ENCODE measurements around the gene LETM1. TPM values are rescaled to one million over a fixed set of nuclear protein-coding genes. Genes with fewer than 3 reads are reported as not detected.

Gene LETM1
- total RNA-seq, 1 experiment from 2014 or later, result 67.3 TPM

DNA sequence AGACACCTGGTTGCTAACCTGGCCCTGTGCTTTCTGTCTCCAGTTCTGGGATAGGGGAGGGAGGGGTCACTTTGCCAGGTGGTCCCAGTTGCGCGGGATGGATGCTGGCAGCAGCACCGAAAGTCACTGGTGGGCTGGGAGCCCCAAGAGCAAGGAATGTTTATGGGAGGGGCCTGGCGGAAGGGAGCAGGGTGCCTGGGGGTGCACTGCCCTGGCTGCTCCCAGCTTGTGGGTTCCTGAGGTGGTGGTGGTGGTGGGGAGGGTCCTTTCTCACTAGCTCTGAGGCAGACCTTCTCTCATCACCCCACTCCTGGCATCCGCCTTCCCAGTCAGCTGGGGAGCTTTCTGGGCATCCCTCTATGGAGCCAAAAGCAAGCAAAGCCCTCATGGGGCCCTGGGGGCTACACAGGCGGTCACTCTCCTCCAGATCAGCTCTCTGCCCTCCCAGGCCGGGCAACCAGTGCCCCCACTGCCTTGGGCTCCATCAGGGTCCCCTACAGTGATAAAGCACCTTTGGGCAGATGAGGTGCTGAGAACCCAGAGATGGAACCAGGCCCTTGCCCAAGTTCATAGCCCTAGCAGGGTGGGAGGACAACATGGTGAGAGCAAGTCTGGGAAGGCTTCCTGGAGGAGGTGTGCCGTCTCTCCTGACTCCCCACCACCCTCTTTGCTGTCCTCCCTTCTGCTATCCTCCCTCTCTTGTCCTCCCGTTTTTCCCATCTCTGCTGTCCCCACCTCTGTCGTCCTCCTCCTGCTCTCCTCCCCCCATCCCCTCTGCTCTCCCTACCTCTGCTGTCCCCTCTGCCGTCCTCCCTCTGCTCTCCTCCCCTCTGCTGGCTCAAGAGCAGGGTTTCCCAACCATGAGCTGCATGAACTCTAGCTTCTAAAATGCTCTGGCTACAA lies 46.9 kb downstream of the LETM1 start:
- ChIA-PET POLR2A (no interaction called here), CTCF (interaction anchor here (0.9 to 5.3 kb wide), 4 partner anchors 53 to 64 kb away, joined by 3 to 43 read pairs (median 8); no protein-coding TSS in a partner anchor), RAD21 (ENCODE audit: low non-redundant PET in 1 of 2, low total read pairs in 2 of 2, uncharacterized antibody in 2 of 2, unreplicated experiment in 2 of 2) (interaction anchor here (0.5 to 2.1 kb wide), 4 partner anchors 9 to 61 kb away, joined by 5 to 8 read pairs (median 6); no protein-coding TSS in a partner anchor)
- H3K4me3 ChIP-seq (replicated peaks in 1 of 2; ENCODE audit: low read depth in 1 of 2, low read length in 2 of 2), result no peak overlapping the region
- H3K4me2 ChIP-seq (ENCODE audit: low read length), result no peak overlapping the region
- DNase-seq (ENCODE audit: low read depth, low spot score), result no peak
- peak overlapping the region; percentile 14; the same call in 1 of the 2 replicates for H3K27ac ChIP-seq (ENCODE audit: low read depth, low read length)
- no peaks in the 10 kb centered on the region for H3K9me3 ChIP-seq (ENCODE audit: control insufficient read depth in 1 of 2, insufficient read depth in 1 of 2, low read depth in 1 of 2, low read length in 2 of 2)
- no peaks in the 10 kb centered on the region for H3K27me3 ChIP-seq (ENCODE audit: insufficient read depth, low read length)
- intact Hi-C loops (cut with micrococcal nuclease), result no loop called here
- H2AFZ ChIP-seq (ENCODE audit: low read depth, low read length, poor library complexity, severe bottlenecking), result no peak overlapping the region
- no peak for ATAC-seq
- no peaks in the 10 kb centered on the region for H4K20me1 ChIP-seq (ENCODE audit: insufficient read depth)
- no peaks in the 10 kb centered on the region for H3K9me2 ChIP-seq (ENCODE audit: insufficient read depth)
- H3K36me3 ChIP-seq (ENCODE audit: control insufficient read depth in 1 of 2, insufficient read depth in 2 of 2, low read length in 2 of 2), result peaks cover 0 to 8% of the 10 kb centered on the region in 2 experiments; a peak in 2 of 4 replicates
- no TSS peak for BruUV-seq (replicated peaks)
- peaks cover 0 to 5% of the 10 kb centered on the region in 2 experiments; a peak in 1 of 4 replicates for H3K4me1 ChIP-seq (ENCODE audit: control insufficient read depth in 1 of 2, insufficient read depth in 2 of 2, low read length in 2 of 2)
- H3K79me2 ChIP-seq (ENCODE audit: insufficient read depth, low read length), result no peaks in the 10 kb centered on the region
- H3K9ac ChIP-seq (ENCODE audit: low read length), result no peak overlapping the region
- TF ChIP-seq, protein P1, sequence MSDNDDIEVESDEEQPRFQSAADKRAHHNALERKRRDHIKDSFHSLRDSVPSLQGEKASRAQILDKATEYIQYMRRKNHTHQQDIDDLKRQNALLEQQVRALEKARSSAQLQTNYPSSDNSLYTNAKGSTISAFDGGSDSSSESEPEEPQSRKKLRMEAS (IDR thresholded peaks at IDR 0.05), result no peak
- TF ChIP-seq CEBPB (IDR thresholded peaks at IDR 0.05; ENCODE audit: low read depth) (no peak), EGR1 (IDR thresholded peaks at IDR 0.05; ENCODE audit: low read depth) (no peak), ZFX (IDR thresholded peaks at IDR 0.05) (no peak), SIN3A (IDR thresholded peaks at IDR 0.05; ENCODE audit: low read depth) (no peak), ELF1 (IDR thresholded peaks at IDR 0.05; ENCODE audit: borderline replicate concordance, low read depth) (no peak), ZNF274 (IDR thresholded peaks at IDR 0.05; ENCODE audit: low read depth, low read length) (no peak), RAD21 (IDR thresholded peaks at IDR 0.05; ENCODE audit: low read depth) (no peak), TCF7L2 (IDR thresholded peaks at IDR 0.05; ENCODE audit: borderline replicate concordance, extremely low read depth, insufficient read depth, insufficient read length) (no peak)
- TF ChIP-seq, protein P2, sequence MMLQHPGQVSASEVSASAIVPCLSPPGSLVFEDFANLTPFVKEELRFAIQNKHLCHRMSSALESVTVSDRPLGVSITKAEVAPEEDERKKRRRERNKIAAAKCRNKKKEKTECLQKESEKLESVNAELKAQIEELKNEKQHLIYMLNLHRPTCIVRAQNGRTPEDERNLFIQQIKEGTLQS (IDR thresholded peaks at IDR 0.05), result no peak
- TF ChIP-seq, protein P3, sequence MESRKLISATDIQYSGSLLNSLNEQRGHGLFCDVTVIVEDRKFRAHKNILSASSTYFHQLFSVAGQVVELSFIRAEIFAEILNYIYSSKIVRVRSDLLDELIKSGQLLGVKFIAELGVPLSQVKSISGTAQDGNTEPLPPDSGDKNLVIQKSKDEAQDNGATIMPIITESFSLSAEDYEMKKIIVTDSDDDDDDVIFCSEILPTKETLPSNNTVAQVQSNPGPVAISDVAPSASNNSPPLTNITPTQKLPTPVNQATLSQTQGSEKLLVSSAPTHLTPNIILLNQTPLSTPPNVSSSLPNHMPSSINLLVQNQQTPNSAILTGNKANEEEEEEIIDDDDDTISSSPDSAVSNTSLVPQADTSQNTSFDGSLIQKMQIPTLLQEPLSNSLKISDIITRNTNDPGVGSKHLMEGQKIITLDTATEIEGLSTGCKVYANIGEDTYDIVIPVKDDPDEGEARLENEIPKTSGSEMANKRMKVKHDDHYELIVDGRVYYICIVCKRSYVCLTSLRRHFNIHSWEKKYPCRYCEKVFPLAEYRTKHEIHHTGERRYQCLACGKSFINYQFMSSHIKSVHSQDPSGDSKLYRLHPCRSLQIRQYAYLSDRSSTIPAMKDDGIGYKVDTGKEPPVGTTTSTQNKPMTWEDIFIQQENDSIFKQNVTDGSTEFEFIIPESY (IDR thresholded peaks at IDR 0.05; ENCODE audit: extremely low read depth, insufficient replicate concordance, low read length), result no peak
